Activated CD8-positive, alpha-beta memory T cell treated with anti-CD3 and anti-CD28 coated beads, Interleukin-2, amount 50 U/mL, for 4 hours (primary cell): ENCODE results near the gene GSE1.

Source experiments
- DNase-seq: peaks from one replicate; pipeline ENCODE4 v3.0.0-alpha.2; 2020

Gene GSE1

DNA sequence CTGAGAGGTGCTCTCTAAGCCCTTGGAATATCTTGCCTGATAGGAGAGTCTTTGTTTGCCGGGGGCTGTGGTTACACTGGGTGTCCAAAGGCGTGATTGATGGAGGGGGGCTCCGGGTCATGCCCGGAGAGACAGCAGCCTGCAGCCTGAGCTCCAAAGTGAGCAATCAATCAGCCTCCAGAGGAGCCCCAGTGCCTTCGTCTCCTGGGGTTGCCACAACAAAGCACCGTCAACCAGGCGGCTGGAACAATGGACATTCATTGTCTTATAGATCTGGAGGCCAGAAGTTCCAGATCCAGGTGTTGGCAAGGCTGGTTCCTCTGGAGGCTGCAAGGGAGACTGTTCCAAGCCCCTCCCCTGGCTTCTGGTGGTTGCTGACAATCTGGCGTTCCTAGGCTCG lies 99.7 kb downstream of the GSE1 start:
- no peak for DNase-seq

- no peak for DNase-seq
Measured at GRCh38 chr16:85715169-85716021, 102.3 kb downstream of the GSE1 start.

DNA sequence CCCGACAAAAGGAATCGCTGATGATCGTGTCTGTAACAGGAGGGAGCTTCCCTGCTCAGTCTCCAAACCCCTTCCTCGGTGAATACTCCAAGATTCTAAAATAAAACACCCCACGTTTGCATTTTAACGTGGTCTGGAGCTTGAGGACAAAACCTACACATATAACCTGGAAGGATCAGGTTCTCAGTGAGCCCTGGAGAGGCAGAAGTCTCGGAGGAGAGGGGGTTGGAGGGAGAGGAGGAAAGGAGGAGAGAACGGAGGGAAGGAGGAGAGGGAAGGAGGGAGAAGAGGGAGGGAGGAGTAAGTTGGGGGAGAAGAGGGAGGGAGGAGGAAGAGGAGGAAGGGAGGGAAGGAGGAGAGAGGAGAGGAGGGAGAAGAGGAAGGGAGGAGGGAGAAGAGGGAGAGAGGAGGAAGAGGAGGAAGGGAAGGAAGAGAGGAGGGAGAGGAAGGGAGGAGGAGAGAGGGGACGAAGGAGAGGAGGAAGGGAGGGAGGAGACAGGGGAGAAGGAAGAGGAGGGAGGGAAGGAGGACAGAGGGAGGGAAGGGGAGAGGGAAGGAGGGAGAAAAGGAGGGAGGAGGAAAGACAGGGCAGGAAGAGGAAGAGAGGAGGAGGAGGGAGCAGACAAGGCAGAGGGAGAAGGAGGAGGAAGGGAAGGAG lies 103.0 kb downstream of the GSE1 start:
- no peak for DNase-seq

GRCh38 chr16:85716680-85717038 lies 103.5 kb downstream of the GSE1 start:
- no peak for DNase-seq

DNA sequence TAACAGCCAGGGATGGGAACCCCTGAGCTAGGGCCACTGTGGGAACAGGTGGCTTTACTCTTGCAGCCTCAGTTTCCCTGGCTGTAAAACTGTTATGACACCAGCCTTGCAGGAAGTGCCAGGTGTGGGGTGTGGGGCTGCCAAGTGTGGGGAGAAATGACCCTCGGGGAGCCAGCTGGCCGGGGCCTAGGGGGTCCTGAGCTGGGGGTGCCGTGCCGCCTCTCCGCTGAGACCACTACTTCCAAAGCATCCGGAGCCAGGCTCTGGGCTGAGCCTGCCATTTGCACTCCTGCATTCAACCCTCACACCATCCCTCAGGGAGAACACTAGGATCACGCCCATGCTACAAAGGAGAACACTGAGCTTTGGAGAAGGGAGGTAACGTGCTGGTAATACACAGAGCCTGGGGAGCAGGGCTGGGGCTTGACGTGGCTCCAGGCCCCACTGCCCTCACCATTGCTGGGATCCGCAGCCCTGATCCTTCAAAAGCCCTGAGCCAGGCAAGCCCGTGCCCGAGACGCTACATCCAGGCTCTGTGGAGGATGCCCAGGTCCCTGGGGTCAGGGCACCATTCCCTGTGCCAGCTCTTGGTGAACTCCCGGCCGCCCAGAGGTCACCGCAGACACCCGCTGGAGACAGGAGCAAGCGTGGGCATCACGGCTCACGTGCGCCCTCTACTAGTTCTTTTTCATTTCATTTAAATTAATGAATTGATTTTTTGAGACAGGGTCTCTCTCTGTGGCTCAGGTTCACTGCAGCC lies 104.5 kb downstream of the GSE1 start:
- DNase-seq = peak; percentile 57

DNA sequence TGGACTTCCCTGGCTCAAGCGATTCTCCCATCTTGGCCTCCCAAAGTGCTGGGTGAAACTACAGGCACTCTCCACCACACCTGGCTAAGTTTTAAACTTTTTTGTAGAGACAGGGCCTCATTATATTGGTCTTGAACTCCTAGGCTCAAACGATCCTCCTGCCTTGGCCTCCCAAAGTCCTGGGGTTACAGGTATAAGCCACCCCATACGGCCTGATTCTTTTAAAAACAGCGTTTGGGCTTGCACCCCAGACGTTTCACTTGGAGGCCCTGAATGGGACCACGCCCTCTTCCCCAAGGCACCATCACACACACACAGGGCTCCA lies 105.0 kb downstream of the GSE1 start:
- DNase-seq = no peak

DNA sequence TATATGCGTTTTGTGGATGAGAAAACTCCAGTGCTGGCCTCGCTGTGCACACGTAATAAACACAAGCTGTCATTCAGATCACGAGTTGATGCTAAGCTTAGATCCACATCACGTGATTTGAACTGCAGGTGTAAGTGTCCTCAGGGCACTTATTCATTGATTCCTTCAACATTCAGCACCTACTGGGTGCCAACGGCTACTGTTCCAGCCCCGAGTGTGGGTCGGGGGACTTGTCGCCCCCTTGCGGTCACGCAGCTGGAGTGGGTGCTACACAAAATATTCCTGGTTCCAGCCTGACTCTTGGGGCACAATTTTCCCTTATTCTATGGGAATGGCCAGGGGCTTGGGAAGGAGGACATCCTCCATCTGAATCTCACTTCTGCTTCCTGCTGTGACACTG lies 105.6 kb downstream of the GSE1 start:
- DNase-seq = no peak

DNA sequence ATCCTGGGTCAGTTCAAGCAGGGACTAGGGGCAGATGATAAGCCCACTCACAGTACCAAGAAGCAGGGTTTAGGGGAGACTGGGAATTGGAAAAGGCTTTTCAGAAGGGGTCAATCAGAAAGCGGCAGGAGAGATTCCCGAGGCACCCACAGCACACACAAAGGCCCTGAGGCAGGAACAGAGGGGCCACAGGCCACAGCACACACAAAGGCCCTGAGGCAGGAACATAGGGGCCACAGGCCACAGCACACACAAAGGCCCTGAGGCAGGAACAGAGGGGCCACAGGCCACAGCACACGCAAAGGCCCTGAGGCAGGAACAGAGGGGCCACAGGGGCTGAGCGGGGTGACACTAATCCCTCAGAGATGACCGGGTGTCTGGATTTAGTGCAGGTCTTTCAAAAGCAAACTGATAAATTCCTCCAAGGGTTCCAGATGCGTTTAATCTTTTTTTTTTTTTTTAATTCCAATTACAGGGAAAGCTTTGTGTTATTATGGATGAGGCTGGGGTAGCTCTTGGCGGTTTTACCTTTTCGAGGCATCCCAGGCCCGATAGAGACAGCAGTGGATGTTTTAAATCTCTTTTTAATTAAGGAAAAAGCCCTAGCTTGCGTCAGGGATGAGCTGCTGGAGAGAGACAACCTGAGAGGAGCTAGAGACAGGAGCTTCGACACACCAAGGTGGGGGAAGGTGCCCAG lies 106.6 kb downstream of the GSE1 start:
- DNase-seq = no peak

DNA sequence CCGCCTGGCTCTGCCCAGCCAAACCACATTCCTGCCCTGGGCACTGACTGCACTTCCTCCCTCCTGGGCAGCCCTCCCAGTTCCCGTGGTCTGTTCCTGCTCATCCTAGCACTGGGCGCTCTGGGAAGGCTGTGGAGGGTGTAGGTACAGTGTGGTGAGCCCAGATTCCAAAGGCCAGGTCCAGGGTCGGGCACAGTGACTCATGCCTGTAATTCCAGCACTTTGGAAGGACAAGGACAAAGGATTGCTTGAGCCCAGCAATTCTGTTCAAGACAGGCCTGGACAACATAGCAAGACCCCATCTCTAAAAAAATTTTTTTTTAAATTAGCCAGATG lies 107.1 kb downstream of the GSE1 start:
- DNase-seq = no peak

GRCh38 chr16:85722128-85722893 lies 109.2 kb downstream of the GSE1 start:
- no peak for DNase-seq

DNA sequence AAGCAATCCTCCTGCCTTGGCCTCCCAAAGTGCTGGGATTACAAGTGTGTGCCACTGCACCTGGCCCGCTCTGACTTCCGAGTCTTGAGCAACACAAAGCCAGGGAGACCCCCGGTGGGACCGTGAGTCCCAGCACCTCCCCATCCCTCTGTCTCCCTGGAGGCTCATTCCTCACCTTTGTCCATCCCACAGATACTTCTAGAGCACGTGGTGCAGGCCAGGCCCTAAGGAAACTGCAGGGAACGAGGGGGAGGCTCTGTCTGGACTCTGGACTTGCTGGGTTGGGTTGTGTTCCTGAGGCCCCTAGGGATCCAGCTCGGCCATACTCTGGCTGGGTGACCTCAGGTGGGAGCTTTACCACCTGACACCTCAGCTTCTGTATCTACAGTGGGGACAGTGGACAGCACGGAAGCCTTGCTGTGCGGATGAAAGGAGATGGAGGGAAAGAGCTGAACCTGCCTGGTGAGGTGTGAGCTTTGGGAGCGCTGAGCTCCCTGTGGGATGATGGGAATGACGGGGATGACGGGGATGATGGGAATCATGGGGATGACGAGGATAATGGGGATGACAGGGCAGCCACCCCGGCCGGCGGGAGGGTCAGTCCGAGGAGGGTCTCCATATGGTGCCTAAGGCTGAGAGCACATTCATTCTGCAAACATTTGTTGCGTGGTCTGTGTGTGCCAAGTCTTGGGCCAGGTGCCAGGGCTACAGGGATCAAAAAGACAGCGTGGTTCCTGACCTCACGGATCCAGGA lies 111.2 kb downstream of the GSE1 start:
- no peak for DNase-seq

GRCh38 chr16:85724936-85725335 lies 111.8 kb downstream of the GSE1 start:
- no peak for DNase-seq
